Stimulated activated CD8-positive, alpha-beta memory T cell treated with anti-CD3 and anti-CD28 coated beads, Interleukin-2, amount 100 ng/mL, for 1 hour (primary cell): ENCODE results near the gene UBE4A.

Experiments used
- DNase-seq, 2 donors: peaks; one replicate each; pipeline ENCODE4 v3.0.0-alpha.2; 2020; ENCODE audit warnings: low read depth in 2 of 2

Gene UBE4A

GRCh38 chr11:118437208-118438125, 78.1 kb downstream of the UBE4A start:
- DNase-seq, result peak in 1 of 2 donors; percentile 5

GRCh38 chr11:118438314-118438931, 79.0 kb downstream of the UBE4A start:
- DNase-seq, result peak in 1 of 2 donors; percentile 21

- DNase-seq, result no peak
Measured at GRCh38 chr11:118439646-118440045, 80.2 kb downstream of the UBE4A start.

GRCh38 chr11:118441770-118442275, 82.4 kb downstream of the UBE4A start:
- DNase-seq, result no peak

- DNase-seq, result no peak
Measured at GRCh38 chr11:118442301-118442700, 82.9 kb downstream of the UBE4A start.

- DNase-seq, result no peak
Measured at GRCh38 chr11:118442908-118443589, 83.6 kb downstream of the UBE4A start.

GRCh38 chr11:118443590-118444218, 84.3 kb downstream of the UBE4A start:
- DNase-seq, result no peak

- DNase-seq, result no peak
Measured at GRCh38 chr11:118447423-118447822, 88.0 kb downstream of the UBE4A start.

- DNase-seq, result no peak
Measured at GRCh38 chr11:118448294-118448693, 88.9 kb downstream of the UBE4A start.
